ENCODE data around the gene COX14.

COX14 gene

GRCh38 chr12:50085615-50086072, 26.4 kb upstream of the COX14 start:
- no peak for TF ChIP-seq CTCF (conservative IDR thresholded peaks at IDR 0.05)
- H3K27ac ChIP-seq = peak overlapping the region; percentile 97

- peak overlapping the region; percentile 97 for H3K27ac ChIP-seq
- TF ChIP-seq CTCF (conservative IDR thresholded peaks at IDR 0.05) = no peak
Observed at GRCh38 chr12:50086148-50086547, 25.9 kb upstream of the COX14 start.

- H3K27ac ChIP-seq = no peak overlapping the region
- TF ChIP-seq CTCF (conservative IDR thresholded peaks at IDR 0.05) = no peak
Observed at GRCh38 chr12:50087151-50087550, 24.9 kb upstream of the COX14 start.

- 0 out of 2 replicates have a peak overlapping the region, but pooled peaks have one; percentile 4 for H3K27ac ChIP-seq
- TF ChIP-seq CTCF (conservative IDR thresholded peaks at IDR 0.05) = no peak
Observed at GRCh38 chr12:50087995-50088394, 24.0 kb upstream of the COX14 start.

GRCh38 chr12:50088577-50089335, 23.3 kb upstream of the COX14 start:
- H3K27ac ChIP-seq = 0 out of 2 replicates have a peak overlapping the region, but pooled peaks have one; percentile 4

GRCh38 chr12:50089730-50090129, 22.3 kb upstream of the COX14 start:
- no peak for TF ChIP-seq CTCF (conservative IDR thresholded peaks at IDR 0.05)

More at GRCh38 chr12:50088577-50089335, 23.3 kb upstream of the COX14 start:
- TF ChIP-seq CTCF (conservative IDR thresholded peaks at IDR 0.05) = peak; percentile 94

GRCh38 chr12:50090391-50090790, 21.6 kb upstream of the COX14 start:
- TF ChIP-seq CTCF (conservative IDR thresholded peaks at IDR 0.05) = no peak
- H3K27ac ChIP-seq = no peak overlapping the region

More at GRCh38 chr12:50089730-50090129, 22.3 kb upstream of the COX14 start:
- H3K27ac ChIP-seq = no peak overlapping the region

Data from VCaP (cell line).